SK-N-MC (cell line): ENCODE results near the gene TTC39A.

Experiments
- EZH2 ChIP-seq: fragments of 200-600 bp; sonication (generic); IDR thresholded peaks from one replicate; pipeline ENCODE4 v1.6.1; 2017; ENCODE audit warnings: antibody characterized with exemption
- POLR2AphosphoS5 ChIP-seq: IDR thresholded peaks from 2 replicates; pipeline ENCODE4 v1.6.1; 2012; ENCODE audit warnings: mild to moderate bottlenecking, low read depth, low read length, borderline replicate concordance

DNA sequence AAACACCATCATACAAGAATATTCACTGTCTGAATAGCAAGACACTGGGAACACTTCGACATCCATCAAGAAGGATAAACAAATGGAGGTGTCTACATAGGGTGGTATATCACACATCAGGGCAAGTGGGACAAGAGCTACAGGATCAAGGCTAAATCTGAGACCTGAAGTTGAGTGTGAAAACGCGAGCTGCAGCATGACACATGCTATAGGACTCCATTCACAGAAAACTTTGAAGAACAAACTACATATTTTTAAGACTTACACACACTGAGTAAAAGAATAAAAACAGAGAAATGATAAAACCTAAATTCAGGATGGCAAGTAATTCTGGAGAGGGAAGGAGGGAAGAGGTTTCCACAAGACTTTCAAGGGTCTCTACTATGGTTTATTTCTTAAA lies 2.1 kb downstream of the TTC39A start:
- TF ChIP-seq POLR2AphosphoS5 (no peak), EZH2 (no peak)
